SU-DHL-6 (cell line): ENCODE data around the gene UTP11.
"Not testable (repeated sequence)": the region's sequence is repeated elsewhere in the genome, so short reads cannot be mapped to it uniquely, and the experiment has no call there.

Experiments
- H2AFZ ChIP-seq: fragments of 200-600 bp; sonication (generic); 2 replicates; pipeline ENCODE4 v1.6.1; 2014; ENCODE audit warnings: low read depth, mild to moderate bottlenecking, moderate library complexity, mixed read lengths, antibody characterized with exemption, low read length; ENCODE audit not compliant: severe bottlenecking
- H3F3A ChIP-seq: fragments of 200-600 bp; shearing (Covaris generic); 2 replicates; pipeline ENCODE4 v1.6.0; 2016; ENCODE audit warnings: antibody characterized with exemption, mild to moderate bottlenecking; ENCODE audit not compliant: insufficient read depth
- H3K27ac ChIP-seq: fragments of 200-600 bp; sonication (generic); 2 replicates; pipeline ENCODE4 v1.5.1; 2016; ENCODE audit warnings: low read depth, mild to moderate bottlenecking, low read length, moderate library complexity, mixed read lengths
- H3K27me3 ChIP-seq: fragments of 200-600 bp; sonication (generic), shearing (Covaris generic); 2 replicates; pipeline ENCODE4 v1.6.0; 2014; ENCODE audit warnings: mild to moderate bottlenecking, low read length
- H3K36me3 ChIP-seq: fragments of 200-600 bp; sonication (generic); 2 replicates; pipeline ENCODE4 v1.6.1; 2014; ENCODE audit warnings: mild to moderate bottlenecking, low read length, mixed read lengths
- H3K4me2 ChIP-seq: fragments of 300-600, 200-600 bp; shearing (Covaris generic), sonication (generic); 2 replicates; pipeline ENCODE4 v1.6.0; 2014; ENCODE audit warnings: low read length, low read depth, mild to moderate bottlenecking; ENCODE audit not compliant: poor library complexity, severe bottlenecking
- H3K4me3 ChIP-seq: fragments of 200-600 bp; sonication (generic); 2 replicates; pipeline ENCODE4 v1.5.1; 2014; ENCODE audit warnings: antibody characterized with exemption, low read length, mild to moderate bottlenecking, mixed read lengths; ENCODE audit not compliant: insufficient read depth, poor library complexity, severe bottlenecking
- H3K79me2 ChIP-seq: fragments of 200-600 bp; sonication (generic); 2 replicates; pipeline ENCODE4 v1.6.1; 2014; ENCODE audit warnings: mild to moderate bottlenecking, low read length, moderate library complexity; ENCODE audit not compliant: insufficient read depth
- H3K9ac ChIP-seq: fragments of 200-600 bp; sonication (generic); 2 replicates; pipeline ENCODE4 v1.7.0; 2014; ENCODE audit warnings: mild to moderate bottlenecking, low read length
- H3K9me2 ChIP-seq: fragments of 200-600 bp; sonication (generic); replicated peaks from 2 replicates; pipeline ENCODE4 v1.6.1; 2014; ENCODE audit warnings: low read length; ENCODE audit not compliant: insufficient read depth
- H3K9me3 ChIP-seq: fragments of 200-600 bp; sonication (generic); 2 replicates; pipeline ENCODE4 v1.6.1; 2014; ENCODE audit warnings: low read length, mixed read lengths; ENCODE audit not compliant: insufficient read depth
- H4K20me1 ChIP-seq: fragments of 200-600 bp; sonication (generic); 2 replicates; pipeline ENCODE4 v1.6.1; 2014; ENCODE audit warnings: low read depth, mild to moderate bottlenecking, antibody characterized with exemption, low read length, moderate library complexity, mixed read lengths
- EZH2phosphoT487 ChIP-seq: fragments of 200-600 bp; sonication (generic), shearing (Covaris generic); conservative IDR thresholded peaks from 2 replicates; pipeline ENCODE4 v1.6.1; 2018; ENCODE audit warnings: mild to moderate bottlenecking, antibody characterized with exemption, low read length, moderate library complexity, mixed read lengths
- TF ChIP-seq, protein P1 (sequence below): fragments of 200-600 bp; sonication (generic); IDR thresholded peaks from one replicate; pipeline ENCODE4 v1.5.1; 2017; ENCODE audit warnings: antibody characterized with exemption, mild to moderate bottlenecking, low read length, moderate library complexity; ENCODE audit not compliant: insufficient read depth, poor library complexity, severe bottlenecking

UTP11 gene

DNA sequence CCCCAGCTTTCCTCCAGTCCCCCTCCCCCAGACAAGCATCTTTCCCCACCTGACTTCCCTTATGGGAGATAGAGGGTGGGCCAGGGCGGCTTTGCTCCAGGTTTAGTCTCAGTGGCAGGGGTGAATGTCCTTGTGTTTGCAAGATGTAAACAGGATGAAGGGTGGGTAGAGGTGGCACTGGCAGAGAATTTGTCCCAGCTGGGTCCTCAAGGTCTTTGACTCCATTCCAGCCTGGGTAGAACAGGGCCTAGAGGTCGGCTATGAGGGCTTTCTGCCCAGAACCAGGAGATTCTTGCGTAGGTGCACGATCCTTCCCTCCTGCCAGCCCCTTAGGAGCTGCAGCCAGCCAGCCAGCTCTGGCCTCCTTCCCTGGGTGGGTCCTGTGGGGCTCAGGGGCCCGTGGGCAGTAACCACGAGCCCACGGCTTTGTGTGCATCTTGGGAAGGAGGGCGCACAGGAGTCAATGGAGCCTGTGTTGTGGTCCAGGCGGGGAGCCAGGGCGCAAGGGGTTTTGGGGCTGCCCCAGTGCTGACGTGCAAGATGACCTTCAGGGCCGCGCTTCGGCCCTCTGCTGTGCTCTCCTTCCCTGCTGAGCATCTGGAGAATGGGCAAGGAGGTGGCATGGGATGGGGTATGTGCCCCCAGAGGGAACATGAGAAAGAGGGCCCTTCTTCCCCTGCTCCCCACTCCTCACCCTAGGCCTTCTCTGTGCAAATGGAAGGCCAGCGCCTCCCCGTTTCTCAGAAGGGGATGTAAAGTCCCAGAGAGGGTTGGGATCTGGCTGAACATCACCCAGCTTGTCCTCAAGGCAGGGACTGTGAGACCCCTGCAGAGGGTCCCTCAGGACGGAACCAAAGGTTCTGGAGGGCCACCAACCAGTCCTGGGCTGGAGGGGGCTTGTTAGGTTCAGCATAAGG is 18.3 kb downstream of the UTP11 start:
- Histone ChIP-seq H3K79me2 (no peaks in the 10 kb centered on the region), H3K9me2 (no peaks in the 10 kb centered on the region), H3K4me3 (no peak overlapping the region), H2AFZ (no peak overlapping the region), H3K4me2 (no peak overlapping the region), H3F3A (no peaks in the 10 kb centered on the region), H3K9ac (no peak overlapping the region), H3K27ac (no peak overlapping the region), H3K9me3 (no peaks in the 10 kb centered on the region), H4K20me1 (no peaks in the 10 kb centered on the region; the same call in 1 of the 2 replicates), H3K36me3 (no peaks in the 10 kb centered on the region), H3K27me3 (no peaks in the 10 kb centered on the region)
- TF ChIP-seq, protein P1, sequence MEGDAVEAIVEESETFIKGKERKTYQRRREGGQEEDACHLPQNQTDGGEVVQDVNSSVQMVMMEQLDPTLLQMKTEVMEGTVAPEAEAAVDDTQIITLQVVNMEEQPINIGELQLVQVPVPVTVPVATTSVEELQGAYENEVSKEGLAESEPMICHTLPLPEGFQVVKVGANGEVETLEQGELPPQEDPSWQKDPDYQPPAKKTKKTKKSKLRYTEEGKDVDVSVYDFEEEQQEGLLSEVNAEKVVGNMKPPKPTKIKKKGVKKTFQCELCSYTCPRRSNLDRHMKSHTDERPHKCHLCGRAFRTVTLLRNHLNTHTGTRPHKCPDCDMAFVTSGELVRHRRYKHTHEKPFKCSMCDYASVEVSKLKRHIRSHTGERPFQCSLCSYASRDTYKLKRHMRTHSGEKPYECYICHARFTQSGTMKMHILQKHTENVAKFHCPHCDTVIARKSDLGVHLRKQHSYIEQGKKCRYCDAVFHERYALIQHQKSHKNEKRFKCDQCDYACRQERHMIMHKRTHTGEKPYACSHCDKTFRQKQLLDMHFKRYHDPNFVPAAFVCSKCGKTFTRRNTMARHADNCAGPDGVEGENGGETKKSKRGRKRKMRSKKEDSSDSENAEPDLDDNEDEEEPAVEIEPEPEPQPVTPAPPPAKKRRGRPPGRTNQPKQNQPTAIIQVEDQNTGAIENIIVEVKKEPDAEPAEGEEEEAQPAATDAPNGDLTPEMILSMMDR, result no peak
- no peak for TF ChIP-seq EZH2phosphoT487

DNA sequence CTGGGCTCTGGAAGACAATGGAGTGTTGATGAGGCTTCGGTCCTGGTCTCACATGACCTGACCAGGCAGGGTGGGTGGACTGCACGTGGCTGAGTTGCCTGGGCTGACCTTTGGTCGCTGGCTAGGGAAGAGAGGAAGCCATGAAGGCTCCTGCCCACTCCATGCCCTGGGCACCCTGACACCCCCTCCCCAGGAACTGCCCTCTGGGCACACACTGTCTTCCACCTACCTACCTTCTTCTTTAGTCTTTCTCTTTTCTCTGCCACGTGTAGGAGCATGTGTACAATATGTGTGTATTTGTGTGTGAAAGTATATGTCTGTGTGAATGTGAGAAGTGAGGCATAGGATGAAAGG is 19.0 kb downstream of the UTP11 start:
- TF ChIP-seq EZH2phosphoT487, result no peak
- TF ChIP-seq, protein P1, result no peak
- H3K79me2 ChIP-seq, result no peaks in the 10 kb centered on the region
- no peaks in the 10 kb centered on the region for H3F3A ChIP-seq
- no peak overlapping the region for H3K27ac ChIP-seq
- H3K9me3 ChIP-seq, result no peaks in the 10 kb centered on the region
- H3K9me2 ChIP-seq, result no peaks in the 10 kb centered on the region
- no peak overlapping the region for H3K4me2 ChIP-seq
- no peak overlapping the region for H3K4me3 ChIP-seq
- no peak overlapping the region for H3K9ac ChIP-seq
- no peaks in the 10 kb centered on the region for H3K36me3 ChIP-seq
- no peak overlapping the region for H2AFZ ChIP-seq
- H3K27me3 ChIP-seq, result no peaks in the 10 kb centered on the region
- H4K20me1 ChIP-seq, result no peaks in the 10 kb centered on the region; the same call in 1 of the 2 replicates

DNA sequence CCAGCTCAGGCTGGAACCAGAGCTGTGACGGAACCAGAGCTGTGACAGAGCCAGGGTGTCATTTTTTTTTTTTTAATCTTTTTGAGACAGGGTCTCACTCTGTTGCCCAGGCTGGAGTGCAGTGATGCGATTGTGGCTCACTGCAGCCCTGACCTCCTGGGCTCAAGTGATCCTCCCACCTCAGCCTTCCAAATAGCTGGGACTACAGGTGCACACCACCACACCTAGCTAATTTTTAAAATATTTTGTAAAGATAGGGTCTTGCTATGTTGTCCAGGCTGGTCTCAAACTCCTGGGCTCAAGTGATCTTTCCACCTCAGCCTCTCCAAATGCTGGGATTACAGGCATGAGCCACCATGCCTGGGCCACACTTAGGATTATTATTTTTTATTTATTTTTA is 20.5 kb downstream of the UTP11 start:
- H3K36me3 ChIP-seq, H3K27ac ChIP-seq, H3F3A ChIP-seq, H3K4me3 ChIP-seq, H3K9ac ChIP-seq, H3K4me2 ChIP-seq, H2AFZ ChIP-seq, H3K27me3 ChIP-seq, H3K79me2 ChIP-seq, H3K9me2 ChIP-seq, H3K9me3 ChIP-seq, H4K20me1 ChIP-seq: not testable (repeated sequence)

DNA sequence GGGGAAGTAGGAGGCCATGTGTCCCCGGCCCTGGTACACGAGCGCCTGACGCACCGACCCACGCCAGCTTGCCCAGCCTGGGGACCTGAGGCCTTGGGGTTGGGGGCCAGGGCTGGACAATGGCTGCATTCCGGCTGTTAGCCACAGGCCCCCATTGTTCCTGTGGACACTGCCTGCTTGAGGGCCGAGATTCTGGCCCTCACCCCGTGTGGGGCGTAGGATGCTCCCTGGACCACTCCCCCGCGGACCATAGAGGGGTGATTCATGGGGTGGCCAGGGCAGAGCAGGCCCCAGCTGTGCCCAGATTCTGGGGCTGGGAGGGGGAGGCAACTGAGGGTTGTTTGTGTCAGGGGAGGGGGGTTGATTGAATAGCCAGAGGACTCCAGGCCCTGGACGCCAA is 22.3 kb downstream of the UTP11 start:
- H2AFZ ChIP-seq, result no peak overlapping the region
- no peaks in the 10 kb centered on the region for H3K79me2 ChIP-seq
- no peak overlapping the region for H3K4me3 ChIP-seq
- H4K20me1 ChIP-seq, result no peaks in the 10 kb centered on the region
- TF ChIP-seq, protein P1, result no peak
- TF ChIP-seq EZH2phosphoT487, result no peak
- no peaks in the 10 kb centered on the region for H3K27me3 ChIP-seq
- H3F3A ChIP-seq, result no peaks in the 10 kb centered on the region
- no peak overlapping the region for H3K27ac ChIP-seq
- H3K36me3 ChIP-seq, result no peaks in the 10 kb centered on the region
- H3K4me2 ChIP-seq, result no peak overlapping the region
- no peaks in the 10 kb centered on the region for H3K9me2 ChIP-seq
- no peak overlapping the region for H3K9ac ChIP-seq
- no peaks in the 10 kb centered on the region for H3K9me3 ChIP-seq
